HG02840 (cell line): ENCODE measurements around the gene GFOD1.
"Not testable (repeated sequence)": the region's sequence is repeated elsewhere in the genome, so short reads cannot be mapped to it uniquely, and the experiment has no call there.

ENCODE experiments used
- ATAC-seq: cut with Tn5 transposase; IDR thresholded peaks from one replicate; pipeline ENCODE4 v1.9.1; 2021; ENCODE audit warnings: mild to moderate bottlenecking, moderate library complexity, moderate number of reproducible peaks; ENCODE audit not compliant: unreplicated experiment, low FRiP score

The GFOD1 gene

DNA sequence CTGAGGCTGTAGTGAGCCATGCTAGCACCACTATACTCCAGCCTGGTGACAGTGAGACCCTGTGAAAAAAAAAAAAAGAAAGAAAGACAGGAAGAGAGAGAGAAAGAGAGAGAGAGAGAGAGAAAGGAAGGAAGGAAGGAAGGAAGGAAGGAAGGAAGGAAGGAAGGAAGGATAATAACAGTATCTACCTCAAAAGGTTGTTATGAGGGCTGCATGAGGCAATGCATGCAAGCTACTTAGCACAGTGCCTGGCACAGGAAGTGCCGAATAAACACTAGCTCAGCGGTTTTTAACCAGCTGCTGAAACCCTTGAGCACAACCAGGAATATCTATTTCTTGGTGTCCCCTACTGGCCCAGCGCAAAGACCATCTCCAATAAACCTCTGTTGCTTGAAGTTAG lies 96.7 kb downstream of the GFOD1 start:
- ATAC-seq, result no peak

DNA sequence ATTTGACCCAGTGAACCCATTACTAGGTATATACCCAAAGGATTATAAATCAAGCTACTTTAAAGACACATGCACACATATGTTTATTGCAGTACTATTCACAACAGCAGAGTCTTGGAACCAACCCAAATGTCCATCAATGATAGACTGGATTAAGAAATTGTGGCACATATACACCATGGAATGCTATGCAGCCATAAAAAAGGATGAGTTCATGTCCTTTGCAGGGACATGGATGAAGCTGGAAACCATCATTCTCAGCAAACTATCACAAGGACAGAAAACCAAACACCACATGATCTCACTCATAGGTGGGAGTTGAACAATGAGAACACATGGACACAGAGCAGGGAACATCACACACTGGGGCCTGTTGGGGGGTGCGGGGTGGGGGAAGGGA lies 98.2 kb downstream of the GFOD1 start:
- not testable (repeated sequence) for ATAC-seq

DNA sequence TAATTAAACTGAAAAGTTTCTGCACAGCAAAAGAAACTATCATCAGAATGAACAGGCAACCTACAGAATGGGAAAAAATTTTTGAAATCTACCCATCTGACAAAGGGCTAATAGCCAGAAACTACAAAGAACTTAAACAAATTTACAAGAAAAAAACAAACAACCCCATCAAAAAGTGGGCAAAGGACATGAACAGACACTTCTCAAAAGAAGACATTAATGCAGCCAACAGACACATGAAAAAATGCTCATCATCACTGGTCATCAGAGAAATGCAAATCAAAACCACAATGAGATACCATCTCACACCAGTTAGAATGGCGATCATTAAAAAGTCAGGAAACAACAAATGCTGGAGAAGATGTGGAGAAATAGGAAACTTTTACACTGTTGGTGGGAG lies 98.6 kb downstream of the GFOD1 start:
- not testable (repeated sequence) for ATAC-seq

DNA sequence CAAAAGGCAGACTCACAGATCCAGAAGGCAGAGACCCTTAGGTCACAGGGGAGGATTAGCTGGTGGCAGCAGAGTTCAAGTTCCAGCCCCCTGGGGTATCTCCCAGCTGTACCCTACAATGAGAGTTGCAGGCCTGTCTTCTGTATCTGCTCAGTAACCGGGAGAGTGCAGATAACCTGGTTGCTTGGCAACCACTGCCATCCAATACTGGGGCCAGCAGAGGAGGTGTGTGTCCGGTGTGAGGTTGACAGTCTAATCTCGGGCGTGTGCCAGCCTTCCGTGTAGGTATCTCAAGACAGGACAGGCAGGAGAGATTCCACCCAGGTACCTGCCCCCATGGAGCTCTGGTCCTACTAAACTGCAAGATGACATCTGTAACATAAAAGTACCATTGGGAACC lies 102.4 kb downstream of the GFOD1 start:
- ATAC-seq, result no peak

DNA sequence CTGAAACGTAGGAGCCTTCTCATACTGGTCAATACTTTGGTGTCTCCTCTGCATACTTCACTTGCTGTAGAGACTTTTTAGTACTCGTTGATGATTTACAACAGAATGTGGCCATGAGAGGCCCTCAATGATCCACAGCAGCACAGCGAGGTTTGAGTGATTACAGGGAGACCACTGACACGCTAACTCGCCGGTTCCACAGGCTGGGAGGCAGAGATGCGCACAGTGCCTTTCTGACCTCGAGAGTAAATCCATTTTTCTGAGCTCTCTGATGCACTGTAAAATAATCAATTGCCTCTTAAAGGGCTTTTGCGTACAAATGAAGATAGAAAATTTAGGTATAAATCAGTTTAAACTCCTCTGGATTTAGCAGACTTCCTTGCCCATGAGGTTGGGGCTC lies 102.9 kb downstream of the GFOD1 start:
- ATAC-seq, result no peak

DNA sequence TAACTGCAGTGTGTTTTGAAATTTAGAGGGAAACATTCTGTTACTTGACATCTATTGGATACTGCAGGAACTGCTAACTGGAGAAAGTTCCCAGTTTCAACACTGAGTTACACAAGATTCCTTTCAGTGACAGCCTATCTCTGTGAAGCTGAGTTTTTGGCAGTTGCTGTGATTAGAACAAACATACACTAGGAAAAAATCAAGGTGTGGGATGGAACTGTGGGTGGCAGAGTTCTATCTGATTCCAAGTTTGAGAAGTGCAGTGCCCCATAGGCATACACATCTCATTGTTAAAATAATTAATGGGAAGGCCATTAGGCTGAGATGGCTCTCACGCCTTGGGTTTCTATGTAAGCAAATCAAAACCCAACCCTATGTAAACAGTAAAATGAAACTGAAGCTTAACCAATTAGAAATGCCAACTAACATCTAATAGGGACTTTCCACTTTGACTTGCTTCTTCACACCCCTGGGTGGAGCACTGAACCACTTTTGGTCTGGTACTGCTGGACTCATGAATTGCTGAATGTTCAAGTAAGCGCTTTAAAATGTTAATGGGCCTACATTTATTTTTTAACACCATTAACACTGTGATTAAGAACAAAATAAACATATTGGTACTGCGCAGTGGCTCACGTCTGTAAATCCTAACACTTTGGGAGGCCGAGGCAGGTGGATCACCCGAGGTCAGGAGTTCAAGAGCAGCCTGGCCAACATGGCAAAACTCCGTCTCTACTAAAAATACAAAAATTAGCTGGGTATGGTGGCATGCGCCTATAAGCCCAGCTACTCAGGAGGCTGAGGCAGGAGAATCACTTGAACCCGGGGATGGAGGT lies 103.9 kb downstream of the GFOD1 start:
- ATAC-seq, result peak; percentile 83

DNA sequence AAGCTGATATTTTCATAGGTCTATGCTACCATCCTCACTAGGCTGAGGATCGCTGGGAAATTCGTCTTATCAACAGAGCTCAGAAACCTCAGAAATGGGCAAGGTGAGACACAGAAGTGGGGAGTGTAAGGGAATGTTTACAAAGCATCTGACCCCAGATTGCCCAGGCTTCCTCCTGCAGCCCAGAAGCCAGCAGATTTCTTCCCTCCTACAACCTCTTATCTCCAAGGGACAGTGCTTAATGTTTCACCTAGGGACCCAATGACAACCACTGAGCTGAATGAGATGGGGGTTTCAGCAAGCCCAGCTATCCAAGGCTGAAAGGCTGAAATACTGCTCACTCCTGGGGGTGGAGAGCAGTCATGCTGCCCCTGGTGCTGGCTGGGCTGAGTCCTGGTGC lies 106.6 kb downstream of the GFOD1 start:
- no peak for ATAC-seq

DNA sequence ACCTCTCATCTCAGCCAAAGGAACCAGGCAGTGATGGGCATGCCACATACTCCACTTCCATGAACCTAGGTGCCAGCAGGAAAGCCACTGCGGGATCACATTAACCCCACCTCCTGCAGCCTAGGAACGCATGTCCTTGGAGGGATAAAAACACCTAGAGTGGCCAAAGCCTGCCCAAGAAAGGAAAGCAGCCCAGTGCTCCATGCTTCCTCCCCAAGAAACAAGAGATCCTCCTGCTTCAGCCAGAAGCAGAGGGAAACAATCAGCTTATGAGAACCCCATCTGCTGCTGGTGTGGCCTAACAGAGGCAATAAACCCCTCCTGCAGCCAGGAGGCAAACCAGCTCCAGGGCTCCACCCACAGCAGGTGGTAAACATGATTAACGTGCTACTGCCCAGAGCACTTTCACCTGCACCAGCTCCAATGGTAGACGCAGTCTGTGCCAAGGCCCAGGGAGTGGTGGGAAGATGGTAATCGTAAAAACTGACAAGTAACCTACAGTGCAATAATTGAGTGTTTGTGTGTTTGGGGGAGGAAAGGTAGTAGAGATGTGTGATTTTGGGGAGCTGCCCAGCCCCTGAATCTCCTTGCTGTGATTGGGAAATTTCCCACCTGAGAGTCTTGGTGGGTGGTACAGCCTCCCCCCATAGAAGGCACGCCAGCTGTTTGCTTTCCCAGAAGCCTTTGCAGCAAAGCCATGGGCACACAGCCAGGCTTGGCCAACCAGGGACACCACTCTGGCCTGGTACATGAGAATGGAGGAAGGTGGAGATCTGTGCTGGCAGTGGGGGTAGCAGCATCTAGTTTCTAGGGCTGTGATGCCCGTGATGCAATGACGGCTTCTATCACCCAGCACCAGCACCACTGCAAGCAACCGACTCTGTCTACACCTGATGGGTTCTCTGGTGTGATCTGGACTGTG lies 108.5 kb downstream of the GFOD1 start:
- no peak for ATAC-seq

DNA sequence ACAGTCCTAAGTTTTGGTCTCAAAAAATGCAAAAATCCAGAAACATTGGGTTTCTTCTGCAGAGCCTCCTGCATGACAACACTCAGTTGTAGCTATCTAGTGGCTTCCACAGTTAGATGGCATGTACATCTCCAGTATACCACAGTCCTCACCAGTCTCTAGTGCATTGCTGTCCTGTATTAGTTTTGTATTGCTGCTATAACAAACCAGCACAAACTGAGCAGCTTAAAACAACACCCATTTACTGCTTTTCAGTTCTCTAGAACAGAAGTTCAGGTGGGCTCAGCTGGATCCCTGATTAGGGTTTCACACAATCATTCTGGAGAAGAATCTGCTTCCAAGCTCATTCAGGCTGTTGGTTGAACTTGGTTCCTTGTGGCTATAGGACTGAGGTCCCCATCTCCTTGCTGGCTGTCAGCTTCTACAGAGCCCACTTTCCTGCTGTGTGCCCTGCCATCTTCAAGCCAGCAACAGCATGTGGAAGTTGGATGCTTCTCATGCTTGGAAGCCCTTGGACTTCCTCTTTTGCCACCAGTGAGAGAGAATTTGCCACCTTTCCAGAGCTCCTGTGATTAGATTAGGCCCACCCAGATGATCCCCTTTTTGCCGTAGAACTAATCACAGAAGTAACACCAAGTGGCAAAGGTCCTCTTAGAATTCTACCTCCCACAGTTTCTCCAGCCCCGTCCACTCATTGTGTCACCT lies 110.2 kb downstream of the GFOD1 start:
- no peak for ATAC-seq

DNA sequence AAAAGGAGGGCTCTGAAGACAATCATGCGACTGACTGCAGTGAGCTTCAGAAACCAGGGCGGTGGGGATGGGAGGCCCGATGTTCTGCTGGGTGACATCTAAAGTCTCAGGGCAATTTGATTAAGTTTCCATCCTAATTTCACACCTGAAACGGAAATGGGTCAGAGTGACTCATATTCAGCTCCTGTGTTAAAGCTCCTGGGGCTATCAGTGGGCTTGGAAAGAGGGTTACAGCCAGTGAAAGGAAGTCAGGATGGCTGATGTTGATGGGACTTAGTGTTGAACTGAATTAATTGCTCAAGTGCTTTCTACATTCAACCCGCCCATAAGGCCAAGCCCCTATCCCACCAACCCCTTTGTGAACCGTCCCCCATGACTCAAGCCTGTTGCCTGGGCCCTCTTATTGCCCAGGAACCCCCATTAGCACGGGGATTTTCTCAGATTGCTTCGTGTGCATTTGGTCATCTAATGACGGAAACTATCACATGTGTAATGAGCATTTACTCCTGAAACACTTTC lies 112.0 kb downstream of the GFOD1 start:
- ATAC-seq, result peak; percentile 72

DNA sequence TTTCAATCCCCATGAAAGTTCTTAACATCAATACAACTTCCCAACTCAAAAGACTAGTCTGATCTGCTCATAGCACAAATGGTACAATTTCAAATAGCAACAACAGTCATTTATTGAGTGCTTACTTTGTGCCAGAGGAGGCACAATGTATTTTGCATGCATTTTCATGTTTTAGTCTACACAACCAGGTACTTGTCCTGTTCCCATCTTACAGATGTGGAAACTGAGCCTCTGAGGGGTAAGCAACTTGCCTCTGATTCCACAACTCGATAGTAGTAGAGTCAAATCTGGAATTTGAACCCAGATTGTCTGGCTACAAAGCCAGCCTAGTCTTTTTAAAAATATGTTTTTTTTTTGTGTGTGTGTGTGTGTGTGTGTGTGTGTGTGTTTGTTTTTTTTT lies 113.5 kb downstream of the GFOD1 start:
- no peak for ATAC-seq

DNA sequence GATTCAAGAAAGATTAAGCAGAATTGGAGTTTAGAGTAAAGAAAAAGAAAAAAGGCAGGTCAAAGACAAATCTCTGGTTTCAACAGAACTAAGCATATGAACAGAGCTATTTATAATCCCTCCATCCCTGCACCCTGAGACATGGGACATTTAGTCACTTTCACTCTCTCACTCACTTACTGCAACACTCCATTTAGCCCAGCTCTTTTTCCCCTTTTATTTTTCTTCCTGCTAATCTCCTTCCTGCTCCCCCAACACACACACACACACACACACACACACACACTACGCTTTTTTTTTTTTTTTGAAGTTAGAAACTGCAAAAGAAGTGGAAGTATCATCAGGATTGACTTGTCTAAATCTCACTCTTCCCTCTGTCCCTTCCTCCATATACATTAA lies 113.9 kb downstream of the GFOD1 start:
- ATAC-seq, result no peak

DNA sequence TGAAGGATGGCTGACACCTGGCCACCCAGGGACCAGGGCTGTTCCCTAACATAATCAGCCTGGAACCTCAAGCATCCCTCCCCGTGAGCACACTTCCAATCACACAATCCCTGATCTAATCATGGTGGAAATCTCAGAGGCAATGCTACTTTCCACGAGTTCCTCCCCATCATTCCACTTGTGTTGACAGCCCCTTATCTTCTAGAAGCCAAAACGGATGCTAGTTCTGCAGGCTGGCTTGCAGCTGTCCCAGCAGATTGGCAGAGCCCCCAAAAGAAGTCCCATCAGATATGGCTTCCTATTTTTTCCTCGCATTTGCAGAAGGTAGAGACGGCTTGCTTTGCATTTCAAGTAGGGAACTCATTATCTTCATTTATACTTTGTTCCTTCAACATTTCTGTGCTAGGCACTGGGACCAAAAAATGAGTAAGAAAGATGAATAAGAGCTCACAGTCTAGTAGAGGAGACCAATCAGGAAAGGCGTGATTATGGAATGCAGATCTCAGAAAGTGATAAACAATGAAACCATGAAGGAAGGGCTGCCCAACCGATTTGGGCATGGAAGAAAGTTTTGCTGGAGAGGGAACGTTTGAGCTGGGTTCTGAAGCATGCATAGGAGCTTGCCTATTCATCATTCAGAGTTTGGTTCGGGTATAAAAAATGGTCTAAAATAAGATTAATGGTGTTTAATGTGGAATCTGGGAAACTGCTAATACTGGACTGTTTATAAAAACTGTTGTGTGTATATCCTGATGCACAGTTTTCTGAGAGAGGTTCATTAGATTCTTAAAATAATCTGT lies 114.5 kb downstream of the GFOD1 start:
- ATAC-seq, result no peak

DNA sequence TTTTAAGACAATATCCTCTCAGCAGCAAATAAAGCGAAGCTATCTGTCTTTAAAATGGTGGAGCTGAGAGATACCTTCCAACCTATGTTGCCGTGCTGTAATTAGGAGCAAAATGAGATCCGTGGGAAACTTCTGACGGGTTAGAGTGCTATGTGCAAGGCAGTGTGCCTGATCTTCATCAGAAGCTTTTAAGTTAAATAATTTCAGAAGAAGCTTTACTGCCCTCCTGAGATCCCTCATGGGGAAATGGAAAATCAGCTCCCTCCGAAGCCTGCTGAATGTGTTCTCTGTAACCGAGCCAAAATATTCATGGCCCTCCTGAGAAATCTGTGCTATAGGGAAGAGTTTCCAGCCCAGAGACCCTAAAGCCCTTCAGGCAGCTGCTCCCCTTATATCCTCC lies 115.3 kb downstream of the GFOD1 start:
- ATAC-seq, result no peak

DNA sequence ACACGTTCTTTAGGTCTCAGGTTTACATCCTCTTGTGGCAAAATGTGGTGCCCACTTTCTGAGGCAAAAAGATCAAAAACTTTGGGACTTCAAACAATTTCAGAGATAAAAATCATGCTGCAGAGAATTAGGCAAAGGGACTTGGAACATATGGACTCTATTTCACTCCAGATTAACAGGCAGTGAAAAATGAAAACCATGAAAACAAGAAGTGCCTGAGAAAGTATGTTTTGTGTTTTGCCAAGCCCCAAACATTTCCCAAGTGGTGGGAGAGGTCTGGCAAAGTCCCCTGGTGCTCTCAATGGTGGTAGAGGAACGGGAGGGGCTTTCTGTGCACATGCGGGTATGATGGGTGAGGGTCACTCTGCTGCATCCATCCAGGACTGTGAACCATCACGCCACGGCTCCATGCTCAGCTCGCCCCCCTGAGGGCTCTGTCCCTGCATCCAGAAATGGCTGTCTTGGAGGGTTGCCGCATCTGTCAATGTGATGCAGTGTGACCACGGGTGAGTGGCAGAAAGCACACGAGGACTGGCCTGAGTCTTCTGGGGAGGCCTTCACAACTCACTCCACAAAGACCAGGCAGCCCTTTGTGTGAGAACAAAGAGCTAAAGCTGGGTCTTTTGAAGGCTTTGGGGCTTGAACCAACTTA lies 115.9 kb downstream of the GFOD1 start:
- ATAC-seq, result no peak

DNA sequence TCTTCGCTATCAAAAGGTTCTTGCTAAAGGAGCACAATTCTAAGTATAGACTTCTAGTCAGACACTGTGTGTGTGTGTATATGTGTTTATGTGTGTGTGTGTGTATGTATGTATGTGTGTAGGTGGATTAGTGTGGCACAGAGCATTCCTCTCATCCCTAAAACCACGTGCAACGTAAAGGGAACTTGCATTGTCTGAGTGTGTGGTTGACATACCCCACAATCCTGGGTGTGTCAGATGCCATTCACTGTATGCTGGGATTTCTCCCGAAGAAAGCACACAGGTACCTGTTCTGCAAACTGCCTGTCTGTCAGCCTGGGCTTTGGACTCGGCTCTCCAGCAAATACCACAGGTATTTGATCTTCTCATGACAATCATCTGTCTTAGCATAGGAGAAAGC lies 116.8 kb downstream of the GFOD1 start:
- no peak for ATAC-seq

DNA sequence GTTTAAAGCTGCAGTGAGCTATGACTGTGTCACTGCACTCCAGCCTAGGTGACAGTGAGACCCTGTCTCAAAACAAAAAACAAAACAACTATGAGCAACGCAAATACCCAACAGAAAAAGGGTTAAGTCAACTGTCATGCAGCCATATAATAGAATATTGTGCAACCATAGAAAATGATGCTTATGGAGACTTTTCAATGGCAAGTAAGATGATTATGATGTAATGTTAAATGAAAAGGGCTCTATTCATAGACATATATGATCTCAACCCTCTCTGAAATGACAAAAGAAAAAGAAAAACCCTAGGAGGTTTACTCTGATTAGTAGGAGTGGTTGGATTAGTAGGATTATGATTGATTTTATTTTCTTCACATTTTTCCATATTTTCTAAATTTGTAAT lies 117.8 kb downstream of the GFOD1 start:
- no peak for ATAC-seq

DNA sequence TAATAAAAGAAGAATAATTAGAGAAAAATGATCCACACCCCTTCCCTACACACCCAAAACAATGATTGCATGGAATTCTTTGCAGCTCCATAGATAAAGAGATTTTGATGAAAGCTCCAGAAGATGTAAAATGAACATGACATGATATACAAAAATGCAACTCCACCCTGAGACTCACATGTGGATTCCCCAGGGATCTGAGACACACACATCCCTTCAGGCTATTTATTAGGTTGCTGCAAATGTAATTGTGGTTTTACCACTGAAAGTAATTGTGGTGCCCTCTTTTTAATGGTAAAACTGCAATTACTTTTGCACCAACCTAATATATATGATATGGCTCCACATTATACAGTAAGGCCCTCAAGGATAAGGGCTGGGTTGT lies 118.7 kb downstream of the GFOD1 start:
- no peak for ATAC-seq

DNA sequence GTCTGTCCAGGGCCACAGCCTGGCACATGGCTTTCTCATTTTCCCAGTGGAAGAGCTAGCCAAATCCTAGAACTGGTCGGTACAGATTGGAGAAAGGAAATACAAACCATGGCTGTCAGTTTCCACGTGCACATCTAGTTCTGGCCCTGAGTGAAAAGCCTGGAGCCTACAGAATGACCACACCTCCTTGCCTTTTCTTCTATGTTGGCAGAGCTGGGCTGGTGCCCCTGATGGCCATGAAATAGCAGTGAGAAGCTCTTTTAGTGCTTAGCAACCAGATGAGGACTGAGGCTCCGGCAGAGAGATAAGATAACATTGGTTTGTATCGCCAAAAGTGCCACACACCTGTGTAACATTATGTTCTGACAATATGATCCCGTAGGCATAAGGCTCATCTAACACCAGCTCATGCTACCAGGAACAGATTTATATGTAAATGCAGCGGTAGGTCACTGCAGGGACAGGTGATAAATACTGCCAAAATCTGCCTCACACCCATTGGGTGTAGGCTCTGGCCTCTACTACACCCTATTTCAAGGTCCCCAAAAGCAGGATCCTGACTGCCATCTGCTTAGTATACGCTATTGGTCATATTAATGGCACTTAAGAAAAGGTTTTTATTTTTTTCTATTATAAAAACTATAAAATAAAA lies 119.2 kb downstream of the GFOD1 start:
- no peak for ATAC-seq
